Hepatocyte (in vitro differentiated cells): ENCODE data around the gene WLS.

Experiments
- CTCF ChIP-seq: fragments of 200-600 bp; sonication (generic); IDR thresholded peaks from 2 replicates; pipeline ENCODE4 v1.5.1; 2016; ENCODE audit warnings: antibody characterized with exemption, mild to moderate bottlenecking; ENCODE audit not compliant: poor library complexity
- EZH2 ChIP-seq: fragments of 200-600 bp; sonication (generic); IDR thresholded peaks from 2 replicates; pipeline ENCODE4 v1.6.1; 2016; ENCODE audit warnings: antibody characterized with exemption, mild to moderate bottlenecking, borderline replicate concordance

- no peak for TF ChIP-seq CTCF
- no peak for TF ChIP-seq EZH2
Observed at GRCh38 chr1:68151690-68152089, 80.6 kb downstream of the WLS start.
